Activated CD4-positive, alpha-beta memory T cell treated with anti-CD3 and anti-CD28 coated beads, Interleukin-2, amount 10 ng/mL, durations not matched to agents 7 days and 5 days (primary cell): ENCODE measurements around the gene VPS8. TPM values are rescaled to one million over a fixed set of nuclear protein-coding genes. Genes with fewer than 3 reads are reported as not detected.
A peak's percentile ranks its signal among the peaks of the same experiment; 100 is the strongest.

Experiments
- CTCF ChIA-PET: fragments of 350-600 bp; sonication (Branson Sonifier 250); formaldehyde crosslinking; loops from one replicate; lab custom pipeline; 2021; ENCODE audit warnings: antibody characterized with exemption, inconsistent platforms; lab: Charles Lee
- POLR2A ChIA-PET: fragments of 350-600 bp; sonication (Branson Sonifier 250); formaldehyde crosslinking; loops from one replicate; lab custom pipeline; 2021; ENCODE audit warnings: antibody characterized with exemption; lab: Charles Lee
- DNase-seq: peaks from one replicate; pipeline ENCODE4 v3.0.0-alpha.2; 2020
- H3K27ac Mint-ChIP-seq: one replicate; pipeline ENCODE4 v1.8.0; 2021; ENCODE audit warnings: mild to moderate bottlenecking, mixed read lengths
- H3K27me3 Mint-ChIP-seq: one replicate; pipeline ENCODE4 v1.8.0; 2021; ENCODE audit warnings: mixed read lengths
- H3K36me3 Mint-ChIP-seq: one replicate; pipeline ENCODE4 v1.8.0; 2021; ENCODE audit warnings: low read depth, mixed read lengths
- H3K4me1 Mint-ChIP-seq: one replicate; pipeline ENCODE4 v1.8.0; 2021; ENCODE audit warnings: mixed read lengths
- H3K4me3 Mint-ChIP-seq: one replicate; pipeline ENCODE4 v1.8.0; 2021; ENCODE audit warnings: mild to moderate bottlenecking, mixed read lengths
- H3K9me3 Mint-ChIP-seq: one replicate; pipeline ENCODE4 v1.8.0; 2021; ENCODE audit warnings: mixed read lengths
- total RNA-seq, 2 experiments: library from RNA; stranded (reverse); gene quantifications; one replicate each; pipeline ENCODE4 v1.2.3, GENCODE V29; 2021

Gene VPS8
- total RNA-seq, 2 experiments from 2014 or later = 60.8 to 61.2 TPM

- Mint-ChIP-seq H3K4me3 (no peak overlapping the region), H3K36me3 (no peaks in the 10 kb centered on the region), H3K4me1 (no peaks in the 10 kb centered on the region), H3K27ac (no peak overlapping the region), H3K27me3 (peaks cover 10% of the 10 kb centered on the region), H3K9me3 (no peaks in the 10 kb centered on the region)
- POLR2A ChIA-PET = no interaction called here
- DNase-seq = no peak
- CTCF ChIA-PET = interaction anchor here (1.3 kb wide), 1 partner anchor 212 kb away, joined by 9 read pairs; the partner anchor contains the start of gene EPHB3
Observed at GRCh38 chr3:184773283-184774186, 38.4 kb upstream of the VPS8 start.

DNA sequence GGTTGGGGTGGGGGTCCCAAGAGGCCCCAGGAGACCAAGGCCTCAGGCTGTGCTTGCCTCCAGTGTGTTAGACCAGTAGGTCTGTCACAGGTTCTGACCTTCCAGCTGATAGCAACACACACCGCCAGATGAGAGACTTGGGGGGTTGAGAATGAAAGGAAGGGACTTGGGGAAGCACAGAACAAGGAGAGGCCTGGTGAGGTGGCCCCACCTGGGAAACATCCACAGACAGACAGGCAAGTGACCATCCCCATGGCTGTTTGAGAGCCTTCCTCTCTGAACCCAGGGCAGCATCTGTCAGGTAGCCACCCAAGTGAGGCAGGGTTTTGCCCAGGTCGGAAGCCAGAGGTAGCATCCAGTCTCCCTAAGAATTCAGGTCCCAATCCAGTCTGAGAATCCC lies 35.0 kb upstream of the VPS8 start:
- no peak for DNase-seq
- POLR2A ChIA-PET = no interaction called here
- CTCF ChIA-PET = interaction anchor here (0.8 to 1.7 kb wide), 5 partner anchors 10 to 223 kb away, joined by 3 to 8 read pairs (median 4); no protein-coding TSS in a partner anchor
- Mint-ChIP-seq H3K4me3 (no peak overlapping the region), H3K27ac (no peak overlapping the region), H3K9me3 (no peaks in the 10 kb centered on the region), H3K36me3 (no peaks in the 10 kb centered on the region), H3K4me1 (peaks cover 2% of the 10 kb centered on the region), H3K27me3 (peaks cover 17% of the 10 kb centered on the region)

- Mint-ChIP-seq H3K27me3 (peaks cover 17% of the 10 kb centered on the region), H3K4me1 (peaks cover 2% of the 10 kb centered on the region), H3K27ac (no peak overlapping the region), H3K9me3 (no peaks in the 10 kb centered on the region), H3K36me3 (no peaks in the 10 kb centered on the region), H3K4me3 (no peak overlapping the region)
- POLR2A ChIA-PET = interaction anchor here (1.3 kb wide), 1 partner anchor 216 kb away, joined by 6 read pairs; the partner anchor contains the start of gene EPHB3
- CTCF ChIA-PET = interaction anchor here (0.7 to 2.3 kb wide), 13 partner anchors 9 to 361 kb away, joined by 3 to 8 read pairs (median 4); partner anchors contain the start of gene VPS8
- peak; percentile 84 for DNase-seq
Observed at GRCh38 chr3:184777566-184778356, 34.2 kb upstream of the VPS8 start.

DNA sequence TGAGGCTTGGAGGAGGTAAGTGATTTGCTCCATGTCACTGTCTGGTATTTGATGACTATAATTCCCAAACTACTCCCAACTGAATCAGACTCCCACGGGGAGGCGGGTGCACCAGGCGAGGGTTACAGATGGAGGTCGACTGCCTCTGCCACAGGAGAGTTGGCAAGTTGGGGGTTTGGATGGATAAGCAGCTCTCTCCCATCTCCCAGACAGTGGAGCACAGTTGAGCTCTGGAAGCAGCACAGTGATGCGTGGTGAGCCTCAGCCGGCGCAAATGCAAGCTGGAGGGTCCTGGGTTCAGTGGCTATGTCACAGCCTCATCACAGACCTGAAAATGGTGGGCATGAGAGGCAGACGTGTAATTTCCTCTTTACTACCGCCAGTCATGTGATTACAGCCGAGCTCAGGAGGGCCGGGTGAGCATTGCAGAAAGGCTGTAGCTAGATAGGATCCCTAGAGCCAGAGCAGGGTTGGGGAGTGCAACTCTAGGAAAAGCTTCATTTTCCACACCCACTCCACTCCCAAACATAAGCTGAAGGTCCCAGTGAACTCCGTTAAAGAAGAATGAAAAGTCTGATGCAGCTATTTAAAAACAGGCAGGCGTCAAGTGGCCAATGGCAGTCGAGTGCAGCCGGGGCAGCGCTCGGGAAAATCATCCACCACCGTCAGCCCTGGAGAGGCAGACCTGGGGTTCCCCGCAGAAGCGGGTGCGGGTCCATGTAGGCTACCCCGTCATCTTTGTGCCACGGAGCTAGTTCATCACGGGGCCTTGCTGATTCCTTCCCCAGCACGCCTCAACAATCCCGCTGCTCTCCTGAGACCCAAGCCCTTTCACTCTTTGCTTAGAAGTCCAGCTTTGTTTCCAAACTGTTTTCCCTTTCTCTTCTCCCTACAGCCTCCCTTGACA lies 33.3 kb upstream of the VPS8 start:
- CTCF ChIA-PET = interaction anchor here (0.7 to 2.3 kb wide), 13 partner anchors 8 to 407 kb away, joined by 3 to 8 read pairs (median 4); partner anchors contain the start of gene VPS8
- Mint-ChIP-seq H3K27me3 (peaks cover 17% of the 10 kb centered on the region), H3K36me3 (no peaks in the 10 kb centered on the region), H3K4me3 (no peak overlapping the region), H3K4me1 (peaks cover 2% of the 10 kb centered on the region), H3K27ac (no peak overlapping the region), H3K9me3 (no peaks in the 10 kb centered on the region)
- POLR2A ChIA-PET = interaction anchor here (1.3 kb wide), 1 partner anchor 217 kb away, joined by 6 read pairs; the partner anchor contains the start of gene EPHB3
- DNase-seq = no peak

- DNase-seq = no peak
- H3K27ac Mint-ChIP-seq = no peak overlapping the region
- H3K4me1 Mint-ChIP-seq = peaks cover 17% of the 10 kb centered on the region
- ChIA-PET POLR2A (no interaction called here), CTCF (no interaction called here)
- H3K27me3 Mint-ChIP-seq = peaks cover 16% of the 10 kb centered on the region
- no peaks in the 10 kb centered on the region for H3K36me3 Mint-ChIP-seq
- H3K4me3 Mint-ChIP-seq = no peak overlapping the region
- no peaks in the 10 kb centered on the region for H3K9me3 Mint-ChIP-seq
Observed at GRCh38 chr3:184780981-184781515, 30.9 kb upstream of the VPS8 start.

- Mint-ChIP-seq H3K9me3 (no peaks in the 10 kb centered on the region), H3K27me3 (peaks cover 18% of the 10 kb centered on the region), H3K4me3 (no peak overlapping the region), H3K4me1 (peaks cover 25% of the 10 kb centered on the region), H3K27ac (no peak overlapping the region), H3K36me3 (no peaks in the 10 kb centered on the region)
- POLR2A ChIA-PET = no interaction called here
- DNase-seq = no peak
- CTCF ChIA-PET = no interaction called here
Observed at GRCh38 chr3:184781801-184782200, 30.2 kb upstream of the VPS8 start.

GRCh38 chr3:184783319-184783718 lies 28.6 kb upstream of the VPS8 start:
- CTCF ChIA-PET = no interaction called here
- Mint-ChIP-seq H3K4me1 (peaks cover 28% of the 10 kb centered on the region), H3K4me3 (no peak overlapping the region), H3K27ac (no peak overlapping the region), H3K9me3 (no peaks in the 10 kb centered on the region), H3K36me3 (no peaks in the 10 kb centered on the region), H3K27me3 (peaks cover 16% of the 10 kb centered on the region)
- DNase-seq = no peak
- POLR2A ChIA-PET = no interaction called here

- POLR2A ChIA-PET = no interaction called here
- CTCF ChIA-PET = no interaction called here
- DNase-seq = no peak
- H3K36me3 Mint-ChIP-seq = no peaks in the 10 kb centered on the region
- H3K9me3 Mint-ChIP-seq = no peaks in the 10 kb centered on the region
- H3K4me1 Mint-ChIP-seq = peaks cover 28% of the 10 kb centered on the region
- H3K4me3 Mint-ChIP-seq = no peak overlapping the region
- peaks cover 8% of the 10 kb centered on the region for H3K27me3 Mint-ChIP-seq
- no peak overlapping the region for H3K27ac Mint-ChIP-seq
Observed at GRCh38 chr3:184784731-184785500, 27.1 kb upstream of the VPS8 start.

DNA sequence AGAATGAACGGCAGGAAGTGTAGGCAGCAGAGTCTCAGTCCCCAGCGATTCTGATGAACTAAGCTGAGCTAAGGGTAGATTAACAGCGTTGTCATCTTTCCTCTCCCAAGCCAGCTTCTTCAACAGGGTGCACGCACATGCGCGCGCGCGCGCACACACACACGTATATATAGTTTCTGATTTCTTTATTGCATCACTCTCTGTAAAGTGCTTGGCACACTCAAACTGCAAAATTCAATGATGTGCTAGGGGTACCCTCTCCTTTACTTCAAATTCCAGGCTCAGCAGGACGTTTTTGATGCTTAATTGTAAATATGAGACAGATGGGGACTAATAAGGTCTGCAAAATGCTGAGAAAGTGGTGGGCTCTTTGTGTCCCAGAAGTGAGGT lies 26.1 kb upstream of the VPS8 start:
- Mint-ChIP-seq H3K36me3 (no peaks in the 10 kb centered on the region), H3K9me3 (no peaks in the 10 kb centered on the region), H3K27me3 (peaks cover 6% of the 10 kb centered on the region), H3K27ac (no peak overlapping the region), H3K4me1 (peaks cover 28% of the 10 kb centered on the region), H3K4me3 (no peak overlapping the region)
- POLR2A ChIA-PET = no interaction called here
- CTCF ChIA-PET = interaction anchor here (1.3 to 2.5 kb wide), 4 partner anchors 8 to 391 kb away, joined by 4 to 8 read pairs (median 6); no protein-coding TSS in a partner anchor
- no peak for DNase-seq

GRCh38 chr3:184786280-184786941 lies 25.6 kb upstream of the VPS8 start:
- Mint-ChIP-seq H3K27ac (no peak overlapping the region), H3K36me3 (no peaks in the 10 kb centered on the region), H3K27me3 (peaks cover 6% of the 10 kb centered on the region), H3K4me1 (peaks cover 28% of the 10 kb centered on the region), H3K4me3 (no peak overlapping the region), H3K9me3 (no peaks in the 10 kb centered on the region)
- POLR2A ChIA-PET = interaction anchor here (0.6 kb wide), 1 partner anchor 1995 kb away, joined by 3 read pairs; no protein-coding TSS in a partner anchor
- CTCF ChIA-PET = interaction anchor here (1.3 to 2.5 kb wide), 6 partner anchors 9 to 390 kb away, joined by 3 to 8 read pairs (median 5); no protein-coding TSS in a partner anchor
- peak; percentile 36 for DNase-seq

- peaks cover 26% of the 10 kb centered on the region for H3K4me1 Mint-ChIP-seq
- no peak overlapping the region for H3K4me3 Mint-ChIP-seq
- no peaks in the 10 kb centered on the region for H3K9me3 Mint-ChIP-seq
- no peak overlapping the region for H3K27ac Mint-ChIP-seq
- peaks cover 19% of the 10 kb centered on the region for H3K27me3 Mint-ChIP-seq
- H3K36me3 Mint-ChIP-seq = no peaks in the 10 kb centered on the region
- DNase-seq = no peak
- POLR2A ChIA-PET = no interaction called here
- CTCF ChIA-PET = interaction anchor here (1.6 to 1.7 kb wide), 2 partner anchors 11 to 15 kb away, joined by 7 read pairs; no protein-coding TSS in a partner anchor
Observed at GRCh38 chr3:184788751-184789150, 23.2 kb upstream of the VPS8 start.
